Endothelial cell of umbilical vein (primary cell): Measurements from ENCODE around the gene CERS6. TPM values are rescaled to one million over a fixed set of nuclear protein-coding genes. Genes with fewer than 3 reads are reported as not detected.

Experiments
- BruUV-seq: library from RNA; stranded (reverse); fragments of 400-500 nt; replicated peaks from 2 replicates; lab custom pipeline; 2021; lab: Mats Ljungman, UMichigan
- CTCF ChIA-PET: fragments of 300-600, 350-600 bp; sonication (Branson Sonifier 250); formaldehyde crosslinking; loops from one replicate; lab custom pipeline; 2021; ENCODE audit warnings: antibody characterized with exemption, inconsistent platforms; lab: Charles Lee
- POLR2A ChIA-PET: fragments of 300-600, 350-600 bp; sonication (Branson Sonifier 250); formaldehyde crosslinking; loops from one replicate; lab custom pipeline; 2021; ENCODE audit warnings: antibody characterized with exemption, inconsistent platforms; lab: Charles Lee
- DNase-seq: peaks from one replicate; pipeline ENCODE4 v3.0.0-alpha.2; 2011; ENCODE audit warnings: low read depth, low spot score
- FAIRE-seq: peaks from 2 replicates; lab custom pipeline; 2011; peaks lifted over from hg19 to GRCh38; lab: Jason Lieb, UNC
- H2AFZ ChIP-seq: 2 replicates; pipeline ENCODE4 v1.6.0; 2012; ENCODE audit warnings: low read depth, low read length, control low read depth, inconsistent platforms
- H3K27ac ChIP-seq: 2 replicates; pipeline ENCODE4 v1.5.1; 2011; ENCODE audit warnings: low read depth, mild to moderate bottlenecking, control low read depth, low read length, moderate library complexity; ENCODE audit not compliant: insufficient read depth
- H3K27me3 ChIP-seq, 2 experiments: 2 replicates each; pipeline versions ENCODE4 v1.6.0 to v1.6.1; 2011; ENCODE audit warnings: low read length in 2 of 2, mixed read lengths in 1 of 2; ENCODE audit not compliant: control insufficient read depth in 2 of 2, insufficient read depth in 2 of 2
- H3K36me3 ChIP-seq, 2 experiments: 2 replicates in 1 of 2; 3 replicates in 1 of 2; pipeline ENCODE4 v1.5.1; 2011; ENCODE audit warnings: low read length in 2 of 2, mild to moderate bottlenecking in 1 of 2, moderate library complexity in 1 of 2; ENCODE audit not compliant: control insufficient read depth in 2 of 2, insufficient read depth in 2 of 2; ENCODE audit errors: extremely low read depth in 1 of 2
- H3K4me1 ChIP-seq: 3 replicates; pipeline ENCODE4 v1.5.1; 2011; ENCODE audit warnings: mild to moderate bottlenecking, low read length; ENCODE audit not compliant: control insufficient read depth, insufficient read depth; ENCODE audit errors: extremely low read depth
- H3K4me2 ChIP-seq: 2 replicates; pipeline ENCODE4 v1.6.1; 2011; ENCODE audit warnings: low read length, control low read depth, mixed read lengths; ENCODE audit not compliant: insufficient read depth
- H3K4me3 ChIP-seq, 3 experiments: fragments of 200-600 bp in 1 of 3; sonication (generic), shearing (Covaris generic) in 1 of 3; replicated peaks in 1 of 3; 2 replicates each; pipeline ENCODE4 v1.5.1; 2011 to 2016; ENCODE audit warnings: control low read depth in 3 of 3, low read length in 3 of 3, mild to moderate bottlenecking in 2 of 3, inconsistent platforms in 1 of 3, low read depth in 1 of 3, moderate library complexity in 1 of 3; ENCODE audit not compliant: insufficient read depth in 1 of 3
- H3K79me2 ChIP-seq: 2 replicates; pipeline ENCODE4 v1.6.0; 2012; ENCODE audit warnings: low read length, inconsistent platforms; ENCODE audit not compliant: control insufficient read depth, insufficient read depth
- H3K9ac ChIP-seq: replicated peaks from 2 replicates; pipeline ENCODE3; 2011; ENCODE audit warnings: low read length, control low read depth; ENCODE audit not compliant: insufficient read depth; ENCODE audit errors: extremely low read depth
- H3K9me1 ChIP-seq: replicated peaks from 3 replicates; pipeline ENCODE4 v1.6.0; 2011; ENCODE audit warnings: mild to moderate bottlenecking, low read length; ENCODE audit not compliant: control insufficient read depth, insufficient read depth; ENCODE audit errors: extremely low read depth
- H3K9me3 ChIP-seq: replicated peaks from 2 replicates; pipeline ENCODE4 v1.5.1; 2012; ENCODE audit warnings: low read length, inconsistent platforms; ENCODE audit not compliant: control insufficient read depth, insufficient read depth
- H4K20me1 ChIP-seq: replicated peaks from 2 replicates; pipeline ENCODE3; 2011; ENCODE audit warnings: mild to moderate bottlenecking, low read length; ENCODE audit not compliant: control insufficient read depth, insufficient read depth; ENCODE audit errors: extremely low read depth
- EZH2 ChIP-seq: IDR thresholded peaks from 2 replicates; pipeline ENCODE4 v1.6.1; 2012; ENCODE audit warnings: borderline replicate concordance, low read depth, mild to moderate bottlenecking, moderate library complexity, low read length, inconsistent platforms; ENCODE audit not compliant: severe bottlenecking
- FOS ChIP-seq: IDR thresholded peaks from 2 replicates; pipeline ENCODE4 v1.6.1; 2011; ENCODE audit warnings: mild to moderate bottlenecking, low read length, moderate library complexity, borderline replicate concordance; ENCODE audit not compliant: insufficient read depth
- GATA2 ChIP-seq: IDR thresholded peaks from 2 replicates; pipeline ENCODE4 v1.7.0; 2011; ENCODE audit warnings: low read depth, mild to moderate bottlenecking, moderate library complexity, mixed read lengths, low read length; ENCODE audit not compliant: insufficient read length, insufficient read depth
- JUN ChIP-seq: IDR thresholded peaks from 2 replicates; pipeline ENCODE4 v1.6.1; 2011; ENCODE audit warnings: borderline replicate concordance, low read depth; ENCODE audit not compliant: insufficient read length, insufficient read depth
- MAX ChIP-seq: IDR thresholded peaks from 2 replicates; pipeline ENCODE4 v1.6.1; 2011; ENCODE audit not compliant: insufficient read depth, insufficient read length
- MYC ChIP-seq: IDR thresholded peaks from one replicate; pipeline ENCODE4 v1.6.1; 2011; ENCODE audit warnings: mild to moderate bottlenecking, low read depth, low read length
- POLR2A ChIP-seq: IDR thresholded peaks from 2 replicates; pipeline ENCODE4 v1.6.1; 2012; ENCODE audit warnings: low read depth, mild to moderate bottlenecking, control low read depth, low read length
- POLR2AphosphoS5 ChIP-seq: IDR thresholded peaks from 2 replicates; pipeline ENCODE4 v1.6.1; 2012; ENCODE audit warnings: low read depth, mild to moderate bottlenecking, control low read depth, low read length, moderate library complexity; ENCODE audit not compliant: insufficient read depth
- dilution Hi-C: fragments of 300-500 bp; cut with MboI; formaldehyde crosslinking; loops from one replicate; pipeline ENCODE4 v1.15.0; 2019; ENCODE audit warnings: low sequenced_read_pairs; ENCODE audit not compliant: extremely low pct_ligation_motif_present
- intact Hi-C: fragments of 100-400 bp; cut with micrococcal nuclease; formaldehyde crosslinking; loops from one replicate; pipeline ENCODE4 v1.10.0; 2022
- polyA plus RNA-seq, 4 experiments: library from polyadenylated mRNA; depleted of rRNA in 3 of 4; stranded (reverse) in 3 of 4; unstranded in 1 of 4; fragments of >200 nt; gene quantifications; 2 replicates each; pipeline versions ENCODE4 v1.2.1 to v1.2.3, GENCODE V29; 2011 to 2012; ENCODE audit warnings: missing spikeins in 1 of 4
- total RNA-seq: library from RNA; stranded (reverse); gene quantifications from 2 replicates; pipeline ENCODE4 v1.2.3, GENCODE V29; 2021
- TF ChIP-seq, protein P1 (sequence below), 2 donors: IDR thresholded peaks; 1 replicate in 1 of 2; 2 replicates in 1 of 2; pipeline ENCODE4 v1.5.1; 2011; ENCODE audit warnings: low read length in 2 of 2, mild to moderate bottlenecking in 2 of 2, moderate library complexity in 2 of 2, control low read depth in 1 of 2, inconsistent platforms in 1 of 2, low read depth in 1 of 2; ENCODE audit not compliant: insufficient read depth in 1 of 2; ENCODE audit errors: extremely low read depth in 1 of 2

Gene CERS6
- total and polyA plus RNA-seq, 2 donors (not counting 3 experiments of a cell fraction or from before 2014, with no cell fraction given), result 2.7 to 11.7 TPM

DNA sequence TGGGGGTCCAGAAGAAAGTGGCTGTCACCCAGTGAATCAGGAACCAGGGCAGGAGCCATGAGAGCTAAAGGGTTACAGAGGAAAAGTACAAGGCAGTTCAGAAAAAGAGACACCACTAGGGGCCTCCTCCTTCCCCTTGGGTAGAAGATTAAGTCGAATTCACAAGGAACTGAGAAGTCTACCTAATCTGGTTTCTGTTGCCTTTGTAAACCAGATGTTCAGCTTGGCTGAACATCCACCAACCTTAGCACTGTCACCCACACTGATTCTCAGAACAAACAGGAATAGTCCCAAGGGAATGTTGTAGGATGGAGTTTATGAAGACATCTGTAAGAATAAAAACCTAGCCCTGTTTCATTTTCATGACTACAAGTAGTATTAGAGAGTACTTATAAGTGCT is 256.0 kb downstream of the CERS6 start:
- no peaks in the 10 kb centered on the region for H3K9me3 ChIP-seq
- intact Hi-C loops, result no loop called here
- H3K4me3 ChIP-seq, result no peak overlapping the region
- no peaks in the 10 kb centered on the region for H3K79me2 ChIP-seq
- H3K4me1 ChIP-seq, result no peaks in the 10 kb centered on the region
- dilution Hi-C loops, result no loop called here
- FAIRE-seq, result no peak
- no peak overlapping the region for H3K27ac ChIP-seq
- no peak for TF ChIP-seq FOS
- no peak overlapping the region for H2AFZ ChIP-seq
- no peaks in the 10 kb centered on the region for H3K27me3 ChIP-seq
- DNase-seq, result no peak
- H3K9ac ChIP-seq, result no peak overlapping the region
- no TSS peak for BruUV-seq
- no peaks in the 10 kb centered on the region for H3K9me1 ChIP-seq
- H4K20me1 ChIP-seq, result no peaks in the 10 kb centered on the region
- ChIA-PET CTCF (interaction anchor here (0.9 to 1.5 kb wide), 5 partner anchors 18 to 368 kb away, joined by 3 to 4 read pairs (median 4); no protein-coding TSS in a partner anchor), POLR2A (no interaction called here)
- H3K4me2 ChIP-seq, result no peak overlapping the region
- no peaks in the 10 kb centered on the region for H3K36me3 ChIP-seq

GRCh38 chr2:168713325-168713724 is 257.3 kb downstream of the CERS6 start:
- H3K4me1 ChIP-seq, result peaks cover 8% of the 10 kb centered on the region
- no peak overlapping the region for H3K9ac ChIP-seq
- TF ChIP-seq POLR2AphosphoS5, result no peak
- TF ChIP-seq EZH2, result no peak
- TF ChIP-seq GATA2, result no peak
- TF ChIP-seq, protein P1, sequence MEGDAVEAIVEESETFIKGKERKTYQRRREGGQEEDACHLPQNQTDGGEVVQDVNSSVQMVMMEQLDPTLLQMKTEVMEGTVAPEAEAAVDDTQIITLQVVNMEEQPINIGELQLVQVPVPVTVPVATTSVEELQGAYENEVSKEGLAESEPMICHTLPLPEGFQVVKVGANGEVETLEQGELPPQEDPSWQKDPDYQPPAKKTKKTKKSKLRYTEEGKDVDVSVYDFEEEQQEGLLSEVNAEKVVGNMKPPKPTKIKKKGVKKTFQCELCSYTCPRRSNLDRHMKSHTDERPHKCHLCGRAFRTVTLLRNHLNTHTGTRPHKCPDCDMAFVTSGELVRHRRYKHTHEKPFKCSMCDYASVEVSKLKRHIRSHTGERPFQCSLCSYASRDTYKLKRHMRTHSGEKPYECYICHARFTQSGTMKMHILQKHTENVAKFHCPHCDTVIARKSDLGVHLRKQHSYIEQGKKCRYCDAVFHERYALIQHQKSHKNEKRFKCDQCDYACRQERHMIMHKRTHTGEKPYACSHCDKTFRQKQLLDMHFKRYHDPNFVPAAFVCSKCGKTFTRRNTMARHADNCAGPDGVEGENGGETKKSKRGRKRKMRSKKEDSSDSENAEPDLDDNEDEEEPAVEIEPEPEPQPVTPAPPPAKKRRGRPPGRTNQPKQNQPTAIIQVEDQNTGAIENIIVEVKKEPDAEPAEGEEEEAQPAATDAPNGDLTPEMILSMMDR (IDR thresholded peaks at IDR 0.05; ENCODE audit: extremely low read depth in 1 of 2, insufficient read depth in 1 of 2, low read depth in 1 of 2, low read length in 2 of 2), result no peak
- TF ChIP-seq FOS, result no peak
- no peak for TF ChIP-seq POLR2A
- no peak for TF ChIP-seq MAX
- no peak for TF ChIP-seq MYC
- no peak for TF ChIP-seq JUN
- FAIRE-seq (no peak), DNase-seq (no peak)
- H2AFZ ChIP-seq, result no peak overlapping the region
- intact Hi-C loops (no loop called here), dilution Hi-C loops (no loop called here)
- no peaks in the 10 kb centered on the region for H3K36me3 ChIP-seq
- H4K20me1 ChIP-seq, result no peaks in the 10 kb centered on the region
- H3K9me1 ChIP-seq, result no peaks in the 10 kb centered on the region
- H3K9me3 ChIP-seq, result no peaks in the 10 kb centered on the region
- BruUV-seq, result no TSS peak
- H3K27me3 ChIP-seq, result no peaks in the 10 kb centered on the region
- H3K27ac ChIP-seq, result no peak overlapping the region
- no peaks in the 10 kb centered on the region for H3K79me2 ChIP-seq
- no peak overlapping the region for H3K4me2 ChIP-seq
- CTCF ChIA-PET, result no interaction called here
- POLR2A ChIA-PET, result no interaction called here
- no peak overlapping the region for H3K4me3 ChIP-seq
